Melanocyte of skin (primary cell): ENCODE measurements around the gene ILRUN. TPM values are rescaled to one million over a fixed set of nuclear protein-coding genes. Genes with fewer than 3 reads are reported as not detected.

ENCODE experiments used
- small RNA-seq, 2 donors: library from RNA; depleted of rRNA; stranded (forward); fragments of <200 nt; gene quantifications; one replicate each; pipeline ENCODE3, GENCODE V24; 2012
- total RNA-seq, 2 donors: library from RNA; depleted of rRNA; stranded (reverse); fragments of >200 nt; gene quantifications; 2 replicates each; pipeline ENCODE4 v1.2.3, GENCODE V29; 2012

The ILRUN gene
- total RNA-seq = 10 to 100 TPM; 34.4 to 46.0 TPM

GRCh38 chr6:34696739-34697543 lies at the start of gene ILRUN:
Gene ILRUN, minus strand, starts transcription at chr6:34696767. Its CDS starts 164 bp downstream, at chr6:34696603.

Small RNA genes lying within 50 kb of the gene (small RNA-seq; reads per million reads assigned to genes)
- 0.17 to 0.39 reads per million in 2 donors for gene RN7SL200P

Other genes with a start within 250 kb of the ILRUN start
- not detected for gene PACSIN1, start 230.7 kb downstream of the ILRUN start, total RNA-seq
- not detected for gene SPDEF, start 140.4 kb downstream of the ILRUN start, total RNA-seq
- 100 to 1,000 TPM in 1 of 2 donors, 10 to 100 TPM in 1; 79.5 to 155 TPM for gene SNRPC, start 60.7 kb upstream of the ILRUN start, total RNA-seq
- 10 to 100 TPM; 11.7 to 13.3 TPM for gene BLTP3A, start 95.3 kb upstream of the ILRUN start, total RNA-seq
- gene TAF11, start 191.3 kb upstream of the ILRUN start, total RNA-seq = 10 to 100 TPM; 18.2 to 26.3 TPM
- 10 to 100 TPM; 10.3 to 13.7 TPM for gene ANKS1A, start 192.5 kb upstream of the ILRUN start, total RNA-seq